ENCODE measurements around the gene MAPK6.

The MAPK6 gene

GRCh38 chr15:52018693-52019393 is at the start of gene MAPK6:
TSS of gene MAPK6 (plus strand) at chr15:52019219. CDS start at chr15:52046461, 27,242 bp downstream.
- no peak for TF ChIP-seq Cebpa-rat (IDR thresholded peaks at IDR 0.05)

GRCh38 chr15:51969728-51970127 is 49.3 kb upstream of the MAPK6 start:
- Histone ChIP-seq H3K27me3 (no peaks in the 10 kb centered on the region), H3K4me1 (peaks cover 15 to 22% (median 19%) of the 10 kb centered on the region in 10 experiments), H3K27ac (no peak overlapping the region), H3K36me3 (peaks cover 35 to 49% (median 45%) of the 10 kb centered on the region in 11 experiments), H3K9me3 (replicated peaks in 1 of 11) (peaks cover 18 to 32% (median 28%) of the 10 kb centered on the region in 11 experiments), H3K9ac (peak overlapping the region in 2 of 11 experiments; percentile 86 to 94; a peak in 2 of 22 replicates), H3K4me3 (peak overlapping the region in 7 of 10 experiments; percentile 76 to 92 (median 89); a peak in 10 of 20 replicates), H4K20me1 (peaks cover 0 to 61% (median 20%) of the 10 kb centered on the region in 11 experiments; a peak in 11 of 22 replicates), H3K4me2 (peak overlapping the region; percentile 77 to 99 (median 85))
- no peak for TF ChIP-seq Cebpa-rat (IDR thresholded peaks at IDR 0.05)

More at GRCh38 chr15:52018693-52019393, at the start of gene MAPK6:
- Histone ChIP-seq H3K27me3 (no peaks in the 10 kb centered on the region), H3K4me2 (peak within 1 kb of the TSS; percentile 80 to 93 (median 87)), H3K4me3 (peak within 1 kb of the TSS; percentile 64 to 95 (median 81)), H3K27ac (peak within 1 kb of the TSS; percentile 95 to 100 (median 98)), H3K4me1 (peaks cover 30 to 75% (median 39%) of the 10 kb centered on the region in 10 experiments), H3K9ac (peak within 1 kb of the TSS; percentile 93 to 100 (median 98)), H3K9me3 (replicated peaks in 1 of 11) (peaks cover 0 to 5% (median 0%) of the 10 kb centered on the region in 11 experiments; a peak in 1 of 22 replicates), H3K36me3 (peaks cover 0 to 7% (median under 1%) of the 10 kb centered on the region in 11 experiments; a peak in 8 of 22 replicates), H4K20me1 (peaks cover 18 to 44% (median 38%) of the 10 kb centered on the region in 11 experiments; a peak in 20 of 22 replicates)

DNA sequence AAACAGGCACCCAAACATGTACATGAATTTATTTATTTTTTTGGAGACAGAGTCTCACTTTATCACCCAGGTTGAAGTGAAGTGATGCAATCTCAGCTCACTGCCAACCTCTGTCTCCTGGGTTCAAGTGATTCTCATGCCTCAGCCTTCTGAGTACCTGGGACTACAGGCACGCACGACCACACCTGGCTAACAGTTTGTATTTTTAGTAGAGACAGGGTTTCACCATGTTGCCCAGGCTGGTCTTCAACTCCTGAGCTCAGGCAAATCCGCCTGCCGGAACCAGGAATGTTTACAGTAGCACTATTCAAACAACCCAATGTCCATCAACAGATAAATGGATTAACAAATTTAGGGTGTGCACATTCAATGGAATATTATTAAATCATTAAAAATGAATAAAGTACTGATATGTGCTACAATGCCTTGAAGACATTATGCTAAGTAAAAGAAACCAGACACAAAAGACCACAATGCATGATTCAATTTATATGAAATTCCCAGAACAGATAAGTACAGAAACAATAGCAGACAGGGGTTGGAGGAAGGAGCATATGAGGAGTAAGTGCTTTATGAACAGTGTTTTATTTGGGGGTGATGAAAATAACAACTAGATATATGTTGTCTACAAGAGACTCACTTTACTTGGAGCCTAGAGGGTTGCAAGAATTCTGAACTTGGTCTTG is 48.7 kb upstream of the MAPK6 start:
- peaks cover 0 to 55% (median 20%) of the 10 kb centered on the region in 11 experiments; a peak in 10 of 22 replicates for H4K20me1 ChIP-seq
- peaks cover 30 to 43% (median 39%) of the 10 kb centered on the region in 11 experiments for H3K36me3 ChIP-seq
- peak in 2 of 11 experiments; percentile 10 to 38; a peak in 1 of 22 replicates for TF ChIP-seq Cebpa-rat (IDR thresholded peaks at IDR 0.05)
- H3K4me1 ChIP-seq, result peaks cover 15 to 22% (median 19%) of the 10 kb centered on the region in 10 experiments
- H3K4me2 ChIP-seq, result peak overlapping the region; percentile 77 to 99 (median 85)
- peak overlapping the region; percentile 83 to 97 (median 92) for H3K9ac ChIP-seq
- H3K4me3 ChIP-seq, result peak overlapping the region; percentile 65 to 92 (median 88)
- no peaks in the 10 kb centered on the region for H3K27me3 ChIP-seq
- peak overlapping the region in 8 of 11 experiments; percentile 83 to 98 (median 94); a peak in 13 of 22 replicates for H3K27ac ChIP-seq
- peaks cover 18 to 32% (median 28%) of the 10 kb centered on the region in 11 experiments for H3K9me3 ChIP-seq (replicated peaks in 1 of 11)

DNA sequence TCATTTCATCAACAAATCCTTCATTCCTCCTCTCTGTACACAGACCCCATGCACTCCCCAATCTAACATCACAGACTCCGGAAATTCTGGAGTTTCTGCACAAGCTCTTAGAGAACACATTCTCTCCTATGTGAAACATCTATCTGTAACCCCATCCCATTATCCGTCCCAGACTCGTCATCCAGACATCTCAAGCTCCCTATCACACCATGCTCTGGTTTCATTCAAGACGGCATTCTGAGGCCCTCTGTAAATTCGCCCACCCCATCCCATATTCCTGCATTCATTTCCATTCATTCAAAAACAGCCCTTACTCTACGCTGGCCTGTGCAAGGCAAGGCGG is 48.0 kb upstream of the MAPK6 start:
- Histone ChIP-seq H3K9ac (peak overlapping the region; percentile 83 to 97 (median 92)), H3K36me3 (peaks cover 22 to 36% (median 32%) of the 10 kb centered on the region in 11 experiments), H3K4me2 (peak overlapping the region; percentile 77 to 99 (median 85)), H4K20me1 (peaks cover 0 to 48% (median 14%) of the 10 kb centered on the region in 11 experiments; a peak in 8 of 22 replicates), H3K4me1 (peaks cover 15 to 28% (median 19%) of the 10 kb centered on the region in 10 experiments), H3K27me3 (no peaks in the 10 kb centered on the region), H3K4me3 (peak overlapping the region; percentile 65 to 92 (median 88)), H3K27ac (peak overlapping the region; percentile 82 to 98 (median 94)), H3K9me3 (replicated peaks in 1 of 11) (peaks cover 18 to 32% (median 28%) of the 10 kb centered on the region in 11 experiments)
- no peak for TF ChIP-seq Cebpa-rat (IDR thresholded peaks at IDR 0.05)

DNA sequence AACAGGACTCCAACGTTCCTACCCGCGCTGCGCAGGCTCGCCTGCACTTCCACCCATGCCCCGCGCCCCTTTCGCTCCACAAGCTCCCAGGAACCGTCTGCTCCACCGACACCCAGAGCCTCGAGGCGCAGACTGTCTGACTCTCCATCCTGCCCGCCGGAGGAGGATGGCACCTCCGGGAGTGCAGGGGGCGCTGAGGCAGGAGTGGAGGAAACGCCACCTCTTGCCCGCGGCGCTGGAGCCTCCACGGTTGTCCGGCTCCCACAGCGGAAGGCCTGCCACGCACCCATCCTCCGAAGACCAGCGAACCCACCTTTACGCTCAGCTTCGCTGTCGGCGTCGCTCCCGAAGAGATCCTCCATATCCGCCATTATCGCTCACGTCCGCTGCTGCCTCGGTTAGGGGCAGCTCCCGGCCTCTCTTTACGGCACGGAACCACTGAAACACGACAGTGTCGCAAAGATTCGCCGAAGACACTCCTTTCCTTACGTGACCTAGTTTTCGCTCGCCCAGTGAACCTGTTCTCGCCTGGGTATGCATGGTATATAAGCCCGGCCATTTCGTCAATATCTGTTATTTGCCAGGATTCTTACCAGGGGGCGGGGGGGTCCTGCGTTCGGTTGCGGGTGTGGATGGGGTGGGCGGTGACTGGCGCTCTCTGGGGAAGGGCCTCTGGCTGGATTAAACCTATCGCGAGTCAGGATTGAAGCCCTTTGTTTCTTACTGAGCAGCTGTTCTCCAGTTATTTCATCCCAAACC is 47.5 kb upstream of the MAPK6 start, which contains the start of gene LEO1:
Gene LEO1 (minus strand): TSS at position 404 of the 759 bp plus-strand sequence. CDS start 33 bp downstream, at position 371.
- peak within 1 kb of the TSS; percentile 83 to 97 (median 92) for H3K9ac ChIP-seq
- H3K4me2 ChIP-seq, result peak within 1 kb of the TSS; percentile 77 to 99 (median 87)
- no peaks in the 10 kb centered on the region for H3K27me3 ChIP-seq
- no peak for TF ChIP-seq Cebpa-rat (IDR thresholded peaks at IDR 0.05)
- peaks cover 15 to 31% (median 19%) of the 10 kb centered on the region in 10 experiments for H3K4me1 ChIP-seq
- peaks cover 18 to 30% (median 26%) of the 10 kb centered on the region in 11 experiments for H3K36me3 ChIP-seq
- peaks cover 0 to 43% (median 11%) of the 10 kb centered on the region in 11 experiments; a peak in 8 of 22 replicates for H4K20me1 ChIP-seq
- H3K9me3 ChIP-seq (replicated peaks in 1 of 11), result peaks cover 18 to 30% (median 28%) of the 10 kb centered on the region in 11 experiments
- peak within 1 kb of the TSS; percentile 65 to 92 (median 88) for H3K4me3 ChIP-seq
- H3K27ac ChIP-seq, result peak within 1 kb of the TSS; percentile 82 to 98 (median 94)

- Histone ChIP-seq H3K4me1 (peaks cover 15 to 31% (median 19%) of the 10 kb centered on the region in 10 experiments), H4K20me1 (peaks cover 0 to 29% (median 7%) of the 10 kb centered on the region in 11 experiments; a peak in 5 of 22 replicates), H3K4me2 (no peak overlapping the region), H3K27ac (no peak overlapping the region), H3K9ac (no peak overlapping the region), H3K4me3 (no peak overlapping the region), H3K9me3 (replicated peaks in 1 of 11) (peaks cover 4 to 14% (median 12%) of the 10 kb centered on the region in 11 experiments), H3K36me3 (peaks cover 2 to 14% (median 11%) of the 10 kb centered on the region in 11 experiments; a peak in 21 of 22 replicates), H3K27me3 (no peaks in the 10 kb centered on the region)
- TF ChIP-seq Cebpa-rat (IDR thresholded peaks at IDR 0.05), result no peak
Observed at GRCh38 chr15:51973220-51973619, 45.8 kb upstream of the MAPK6 start.

GRCh38 chr15:51973775-51974174 is 45.2 kb upstream of the MAPK6 start:
- H3K27ac ChIP-seq, result no peak overlapping the region

More at GRCh38 chr15:51973775-51974174, 45.2 kb upstream of the MAPK6 start:
- peaks cover 15 to 31% (median 19%) of the 10 kb centered on the region in 10 experiments for H3K4me1 ChIP-seq
- H4K20me1 ChIP-seq, result peaks cover 0 to 23% (median 7%) of the 10 kb centered on the region in 11 experiments; a peak in 5 of 22 replicates
- H3K36me3 ChIP-seq, result peaks cover 0 to 8% (median 6%) of the 10 kb centered on the region in 11 experiments; a peak in 15 of 22 replicates
- peaks cover 0 to 8% (median 7%) of the 10 kb centered on the region in 11 experiments; a peak in 18 of 22 replicates for H3K9me3 ChIP-seq (replicated peaks in 1 of 11)
- no peak overlapping the region for H3K9ac ChIP-seq
- no peak overlapping the region for H3K4me3 ChIP-seq
- H3K27me3 ChIP-seq, result no peaks in the 10 kb centered on the region
- no peak for TF ChIP-seq Cebpa-rat (IDR thresholded peaks at IDR 0.05)
- no peak overlapping the region for H3K4me2 ChIP-seq

All from BLaER1 treated with 17β-estradiol and CSF1 and Interleukin-3, amounts not matched to agents 10 nM and 100 nM (cell line).